GM23338 (cell line): ENCODE results near the gene CANX. TPM values are rescaled to one million over a fixed set of nuclear protein-coding genes. Genes with fewer than 3 reads are reported as not detected.

Experiments used
- ATAC-seq: fragments of 200-7000 bp; cut with Tn5 transposase; 3 replicates; pipeline ENCODE4 v1.9.1; 2020
- DNase-seq: peaks from one replicate; pipeline ENCODE4 v3.0.0-alpha.2; 2015; ENCODE audit warnings: low spot score
- H2AFZ ChIP-seq: fragments of 200-600 bp; sonication (generic); 2 replicates; pipeline ENCODE4 v1.8.0; 2016; ENCODE audit warnings: antibody characterized with exemption, mild to moderate bottlenecking, moderate library complexity
- H3F3A ChIP-seq: fragments of 200-600 bp; sonication (generic); replicated peaks from 2 replicates; pipeline ENCODE4 v1.8.0; 2017; ENCODE audit warnings: antibody characterized with exemption, mixed run types, low read depth
- H3K27ac ChIP-seq: fragments of 200-600 bp; sonication (generic); 2 replicates; pipeline ENCODE4 v1.6.1; 2016; ENCODE audit warnings: low read depth
- H3K27me3 ChIP-seq: fragments of 200-600 bp; sonication (generic); 2 replicates; pipeline ENCODE4 v1.8.0; 2016; ENCODE audit warnings: mild to moderate bottlenecking, mixed run types, moderate library complexity; ENCODE audit not compliant: insufficient read depth
- H3K36me3 ChIP-seq: fragments of 200-600 bp; sonication (generic); 2 replicates; pipeline ENCODE4 v1.8.0; 2016; ENCODE audit warnings: mild to moderate bottlenecking; ENCODE audit not compliant: insufficient read depth
- H3K4me1 ChIP-seq: fragments of 200-600 bp; sonication (generic); 2 replicates; pipeline ENCODE4 v1.8.0; 2016; ENCODE audit warnings: mild to moderate bottlenecking, moderate library complexity; ENCODE audit not compliant: insufficient read depth
- H3K4me2 ChIP-seq: fragments of 200-600 bp; sonication (generic); 2 replicates; pipeline ENCODE4 v1.7.1; 2017; ENCODE audit warnings: mixed run types
- H3K4me3 ChIP-seq: fragments of 200-600 bp; sonication (generic); 2 replicates; pipeline ENCODE4 v1.6.1; 2016; ENCODE audit warnings: mixed run types
- H3K79me2 ChIP-seq: fragments of 200-600 bp; sonication (generic); replicated peaks from 2 replicates; pipeline ENCODE4 v1.8.0; 2017; ENCODE audit warnings: mild to moderate bottlenecking; ENCODE audit not compliant: insufficient read depth
- H3K9me2 ChIP-seq: fragments of 200-600 bp; sonication (generic); 2 replicates; pipeline ENCODE4 v1.8.0; 2017; ENCODE audit not compliant: insufficient read depth
- H4K20me1 ChIP-seq: fragments of 200-600 bp; sonication (generic); replicated peaks from 2 replicates; pipeline ENCODE4 v1.8.0; 2017; ENCODE audit warnings: mild to moderate bottlenecking; ENCODE audit not compliant: insufficient read depth
- H3K27ac Mint-ChIP-seq: 2 replicates; pipeline ENCODE4 v1.8.0; 2020; ENCODE audit warnings: inconsistent platforms, mild to moderate bottlenecking, moderate library complexity, mixed read lengths
- H3K27me3 Mint-ChIP-seq: 3 replicates; pipeline ENCODE4 v1.8.0; 2022; ENCODE audit warnings: low read depth, mild to moderate bottlenecking, moderate library complexity, mixed read lengths, inconsistent platforms; ENCODE audit not compliant: insufficient read depth, poor library complexity
- H3K36me3 Mint-ChIP-seq: 3 replicates; pipeline ENCODE4 v1.8.0; 2021; ENCODE audit warnings: low read depth, mild to moderate bottlenecking, inconsistent platforms, moderate library complexity, mixed read lengths
- H3K4me1 Mint-ChIP-seq: 3 replicates; pipeline ENCODE4 v1.8.0; 2020; ENCODE audit warnings: mild to moderate bottlenecking, inconsistent platforms, mixed read lengths
- H3K4me3 Mint-ChIP-seq: 3 replicates; pipeline ENCODE4 v1.8.0; 2021; ENCODE audit warnings: moderate library complexity, mild to moderate bottlenecking, inconsistent platforms, mixed read lengths
- H3K9me3 Mint-ChIP-seq: 3 replicates; pipeline ENCODE4 v1.8.0; 2020; ENCODE audit warnings: moderate library complexity, mild to moderate bottlenecking, inconsistent platforms, mixed read lengths
- CREB1 ChIP-seq: fragments of 250-450 bp; sonication (Bioruptor Pico); IDR thresholded peaks from 2 replicates; pipeline ENCODE4 v1.5.0; 2020; ENCODE audit warnings: low read depth, mild to moderate bottlenecking, moderate library complexity
- CTCF ChIP-seq, 2 experiments: fragments of 200-600 bp in 1 of 2; sonication (generic) in 1 of 2; conservative IDR thresholded peaks; 2 replicates each; pipeline versions ENCODE4 v1.5.1 to v1.6.1; 2016 to 2017; ENCODE audit warnings: antibody characterized with exemption in 2 of 2, low read depth in 2 of 2, mild to moderate bottlenecking in 2 of 2, moderate library complexity in 1 of 2
- ETS1 ChIP-seq: IDR thresholded peaks from 2 replicates; pipeline ENCODE4 v1.6.1; 2016; ENCODE audit warnings: antibody characterized with exemption
- EZH2 ChIP-seq: fragments of 200-600 bp; sonication (generic); IDR thresholded peaks from one replicate; pipeline ENCODE4 v1.8.0; 2017; ENCODE audit warnings: antibody characterized with exemption, mild to moderate bottlenecking, low read depth; ENCODE audit not compliant: unreplicated experiment
- EZH2phosphoT487 ChIP-seq: fragments of 200-600 bp; sonication (generic); IDR thresholded peaks from one replicate; pipeline ENCODE4 v1.8.1; 2018; ENCODE audit warnings: antibody characterized with exemption; ENCODE audit not compliant: unreplicated experiment
- JUNB ChIP-seq: IDR thresholded peaks from one replicate; pipeline ENCODE4 v1.6.1; 2016; ENCODE audit warnings: antibody characterized with exemption; ENCODE audit not compliant: unreplicated experiment
- POLR2AphosphoS5 ChIP-seq: IDR thresholded peaks from 2 replicates; pipeline ENCODE4 v1.6.1; 2016; ENCODE audit warnings: antibody characterized with exemption, low read depth
- STAT1 ChIP-seq: IDR thresholded peaks from one replicate; pipeline ENCODE4 v1.6.1; 2016; ENCODE audit warnings: antibody characterized with exemption; ENCODE audit not compliant: unreplicated experiment
- ZNF114 ChIP-seq: fragments of 250-450 bp; sonication (Bioruptor Pico); IDR thresholded peaks from 2 replicates; pipeline ENCODE4 v1.5.0; 2020; ENCODE audit warnings: mild to moderate bottlenecking, moderate library complexity
- ZNF331 ChIP-seq: fragments of 250-450 bp; sonication (Bioruptor Pico); IDR thresholded peaks from 2 replicates; pipeline ENCODE4 v1.5.0; 2020; ENCODE audit warnings: low read depth, mild to moderate bottlenecking, moderate library complexity
- polyA plus RNA-seq: library from polyadenylated mRNA; unstranded; fragments of >200 nt; fragmentation: Nextera tagmentation; extraction: Ambion mirVana; gene quantifications from 2 replicates; pipeline ENCODE4 v1.2.1, GENCODE V29; 2016
- total RNA-seq: library from RNA; depleted of rRNA; stranded (reverse); fragments of >200 nt; shearing (Covaris generic); gene quantifications from 2 replicates; pipeline ENCODE4 v1.2.3, GENCODE V29; 2014
- TF ChIP-seq, protein P1 (sequence below): IDR thresholded peaks from one replicate; pipeline ENCODE4 v1.6.1; 2018; ENCODE audit warnings: antibody characterized with exemption; ENCODE audit not compliant: unreplicated experiment

CANX gene
- total and polyA plus RNA-seq, 2 experiments from 2014 or later = 177 to 530 TPM

GRCh38 chr5:179733772-179734126 is 35.0 kb downstream of the CANX start (continued):
- no peak for TF ChIP-seq ETS1
- TF ChIP-seq POLR2AphosphoS5 = no peak
- no peak for TF ChIP-seq CTCF (conservative IDR thresholded peaks at IDR 0.05; ENCODE audit: low read depth in 2 of 2)
- no peak for TF ChIP-seq JUNB

- DNase-seq (no peak), ATAC-seq (no peak)
- Histone ChIP-seq H4K20me1 (peaks cover 55% of the 10 kb centered on the region), H2AFZ (no peak overlapping the region), H3K27ac (no peak overlapping the region), H3K4me2 (peak overlapping the region; percentile 88), H3K4me1 (peaks cover 11% of the 10 kb centered on the region; the same call in 1 of the 2 replicates), H3K4me3 (peak overlapping the region; percentile 75), H3K27me3 (no peaks in the 10 kb centered on the region), H3F3A (peaks cover 21% of the 10 kb centered on the region), H3K9me2 (no peaks in the 10 kb centered on the region), H3K36me3 (peaks cover under 1% of the 10 kb centered on the region; the same call in 1 of the 2 replicates), H3K79me2 (peaks cover 64% of the 10 kb centered on the region)
- no peaks in the 10 kb centered on the region for H3K9me3 Mint-ChIP-seq
- peak overlapping the region; percentile 98 for H3K4me3 Mint-ChIP-seq
- H3K4me1 Mint-ChIP-seq = peaks cover 18% of the 10 kb centered on the region
- peaks cover 42% of the 10 kb centered on the region for H3K36me3 Mint-ChIP-seq
- peaks cover 14% of the 10 kb centered on the region for H3K27me3 Mint-ChIP-seq
- no peak overlapping the region for H3K27ac Mint-ChIP-seq
- TF ChIP-seq ZNF331 (CRISPR knock-in tag) (no peak), JUNB (no peak), ETS1 (no peak), ZNF114 (no peak), EZH2 (no peak), STAT1 (no peak), CREB1 (no peak), EZH2phosphoT487 (no peak), CTCF (conservative IDR thresholded peaks at IDR 0.05; ENCODE audit: low read depth in 2 of 2) (no peak)
- TF ChIP-seq, protein P1, sequence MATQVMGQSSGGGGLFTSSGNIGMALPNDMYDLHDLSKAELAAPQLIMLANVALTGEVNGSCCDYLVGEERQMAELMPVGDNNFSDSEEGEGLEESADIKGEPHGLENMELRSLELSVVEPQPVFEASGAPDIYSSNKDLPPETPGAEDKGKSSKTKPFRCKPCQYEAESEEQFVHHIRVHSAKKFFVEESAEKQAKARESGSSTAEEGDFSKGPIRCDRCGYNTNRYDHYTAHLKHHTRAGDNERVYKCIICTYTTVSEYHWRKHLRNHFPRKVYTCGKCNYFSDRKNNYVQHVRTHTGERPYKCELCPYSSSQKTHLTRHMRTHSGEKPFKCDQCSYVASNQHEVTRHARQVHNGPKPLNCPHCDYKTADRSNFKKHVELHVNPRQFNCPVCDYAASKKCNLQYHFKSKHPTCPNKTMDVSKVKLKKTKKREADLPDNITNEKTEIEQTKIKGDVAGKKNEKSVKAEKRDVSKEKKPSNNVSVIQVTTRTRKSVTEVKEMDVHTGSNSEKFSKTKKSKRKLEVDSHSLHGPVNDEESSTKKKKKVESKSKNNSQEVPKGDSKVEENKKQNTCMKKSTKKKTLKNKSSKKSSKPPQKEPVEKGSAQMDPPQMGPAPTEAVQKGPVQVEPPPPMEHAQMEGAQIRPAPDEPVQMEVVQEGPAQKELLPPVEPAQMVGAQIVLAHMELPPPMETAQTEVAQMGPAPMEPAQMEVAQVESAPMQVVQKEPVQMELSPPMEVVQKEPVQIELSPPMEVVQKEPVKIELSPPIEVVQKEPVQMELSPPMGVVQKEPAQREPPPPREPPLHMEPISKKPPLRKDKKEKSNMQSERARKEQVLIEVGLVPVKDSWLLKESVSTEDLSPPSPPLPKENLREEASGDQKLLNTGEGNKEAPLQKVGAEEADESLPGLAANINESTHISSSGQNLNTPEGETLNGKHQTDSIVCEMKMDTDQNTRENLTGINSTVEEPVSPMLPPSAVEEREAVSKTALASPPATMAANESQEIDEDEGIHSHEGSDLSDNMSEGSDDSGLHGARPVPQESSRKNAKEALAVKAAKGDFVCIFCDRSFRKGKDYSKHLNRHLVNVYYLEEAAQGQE = no peak
These were observed 35.9 kb downstream of the CANX start for GRCh38 chr5:179734536-179735164.
